Motor neuron (in vitro differentiated cells): ENCODE results near the gene ORM2. TPM values are rescaled to one million over a fixed set of nuclear protein-coding genes. Genes with fewer than 3 reads are reported as not detected.
"Not testable (repeated sequence)": the region's sequence is repeated elsewhere in the genome, so short reads cannot be mapped to it uniquely, and the experiment has no call there.

Experiments used
- ATAC-seq, 8 experiments: fragments of 200-7000 bp; cut with Tn5 transposase; replicated peaks in 6 of 8; 2 replicates each; pipeline ENCODE4 v1.8.0; 2021; ENCODE audit warnings: mild to moderate bottlenecking in 8 of 8, moderate library complexity in 8 of 8
- H3K27ac ChIP-seq, 2 donors: fragments of 250-450 bp; sonication (Bioruptor Pico); 2 replicates each; pipeline ENCODE4 v1.9.0; 2021; ENCODE audit warnings: antibody characterized with exemption in 2 of 2, mild to moderate bottlenecking in 2 of 2, moderate library complexity in 1 of 2
- H3K4me1 ChIP-seq, 2 donors: fragments of 250-450 bp; sonication (Bioruptor Pico); replicated peaks in 1 of 2; 2 replicates each; pipeline ENCODE4 v1.6.1; 2021; ENCODE audit warnings: antibody characterized with exemption in 2 of 2, mild to moderate bottlenecking in 2 of 2, moderate library complexity in 1 of 2
- H3K4me3 ChIP-seq, 5 donors: fragments of 250-450 bp; sonication (Bioruptor Pico); 2 replicates each; pipeline ENCODE4 v1.9.0; 2021; ENCODE audit warnings: antibody characterized with exemption in 5 of 5, mild to moderate bottlenecking in 5 of 5, moderate library complexity in 4 of 5
- WGBS, 10 experiments: fragments of 450-650 bp; shearing (Covaris generic); methylation state at CpG; one replicate each; pipeline ENCODE4 v1.0.0; 2022; 5-methylcytosine and 5-hydroxymethylcytosine counted together
- in situ Hi-C, 9 experiments: fragments of 400-800 bp; cut with MboI; loops; one replicate each; pipeline ENCODE4 v1.15.0; 2021; ENCODE audit warnings: low sequenced_read_pairs in 9 of 9, low pct_unique_long_range_greater_than_20kb in 2 of 9; ENCODE audit not compliant: unreplicated experiment in 9 of 9
- total RNA-seq, 8 experiments: library from RNA; unstranded; fragments of 300-600 nt; gene quantifications; 2 replicates each; pipeline versions ENCODE4 v1.2.3 to v1.2.4, GENCODE V29; 2022

The ORM2 gene
- total RNA-seq, 8 experiments from 2014 or later: 0.46 TPM; not detected in 7

- peak in 2 of 8 experiments; percentile 8 to 11 for ATAC-seq
- H3K4me3 ChIP-seq, in situ Hi-C loops, H3K27ac ChIP-seq, H3K4me1 ChIP-seq: not testable (repeated sequence)
- WGBS, 10 experiments: 60 to 100% (median 93%) methylated on average over 1 to 9 of the region's 19 CpGs; no CpG with 5 or more reads in 3 of the 10 experiments
Measured at GRCh38 chr9:114331229-114332195, 1.8 kb downstream of the ORM2 start.

- in situ Hi-C loops, H3K4me1 ChIP-seq, ATAC-seq, H3K27ac ChIP-seq, H3K4me3 ChIP-seq: not testable (repeated sequence)
- WGBS, 10 experiments: 50 to 100% (median 50%) methylated on average over 1 to 2 of the region's 4 CpGs; no CpG with 5 or more reads in 7 of the 10 experiments
Measured at GRCh38 chr9:114332474-114333040, 2.9 kb downstream of the ORM2 start.

- in situ Hi-C loops, H3K27ac ChIP-seq, H3K4me1 ChIP-seq, H3K4me3 ChIP-seq: not testable (repeated sequence)
- WGBS, 10 experiments: no CpG with 5 or more reads among the region's 4 CpGs
- ATAC-seq: peak in 2 of 8 experiments; percentile 12 to 37
Measured at GRCh38 chr9:114333718-114334117, 4.0 kb downstream of the ORM2 start.

GRCh38 chr9:114334490-114334889, 4.8 kb downstream of the ORM2 start:
- Histone ChIP-seq H3K27ac (no peak overlapping the region), H3K4me3 (no peak overlapping the region), H3K4me1 (no peaks in the 10 kb centered on the region)
- ATAC-seq: peak in 1 of 8 experiments; percentile 2
- 72 to 80% methylated on average over 1 to 5 of the region's 9 CpGs; no CpG with 5 or more reads in 8 of the 10 experiments for WGBS, 10 experiments
- in situ Hi-C loops: no loop called here

- WGBS, 10 experiments: 46 to 89% (median 65%) methylated on average over 1 to 2 of the region's 2 CpGs; no CpG with 5 or more reads in 3 of the 10 experiments
- in situ Hi-C loops: no loop called here
- Histone ChIP-seq H3K4me3 (no peak overlapping the region), H3K27ac (no peak overlapping the region), H3K4me1 (no peaks in the 10 kb centered on the region)
- no peak for ATAC-seq
Measured at GRCh38 chr9:114335745-114336144, 6.1 kb downstream of the ORM2 start.

GRCh38 chr9:114336157-114336556, 6.5 kb downstream of the ORM2 start:
- 70 to 100% (median 81%) methylated on average over 1 to 9 of the region's 10 CpGs; no CpG with 5 or more reads in 3 of the 10 experiments for WGBS, 10 experiments
- no peak for ATAC-seq
- no peak overlapping the region for H3K27ac ChIP-seq
- H3K4me1 ChIP-seq: no peaks in the 10 kb centered on the region
- in situ Hi-C loops: no loop called here
- H3K4me3 ChIP-seq: no peak overlapping the region

GRCh38 chr9:114336699-114337395, 7.2 kb downstream of the ORM2 start:
- Histone ChIP-seq H3K27ac (no peak overlapping the region), H3K4me3 (no peak overlapping the region), H3K4me1 (no peaks in the 10 kb centered on the region)
- WGBS, 10 experiments: 91 to 100% methylated on average over 4 to 6 of the region's 23 CpGs; no CpG with 5 or more reads in 8 of the 10 experiments
- in situ Hi-C loops: no loop called here
- peak in 3 of 8 experiments; percentile 12 to 23 (median 16) for ATAC-seq

GRCh38 chr9:114338187-114338586, 8.5 kb downstream of the ORM2 start:
- Histone ChIP-seq H3K4me1 (no peaks in the 10 kb centered on the region), H3K27ac (no peak overlapping the region), H3K4me3 (no peak overlapping the region)
- 0 to 100% (median 86%) methylated on average over 1 to 2 of the region's 2 CpGs; no CpG with 5 or more reads in 5 of the 10 experiments for WGBS, 10 experiments
- ATAC-seq: peak in 3 of 8 experiments; percentile 8 to 50 (median 37)
- in situ Hi-C loops: no loop called here

GRCh38 chr9:114339130-114339908, 9.7 kb downstream of the ORM2 start:
- ATAC-seq: peak in 7 of 8 experiments; percentile 32 to 96 (median 45)
- in situ Hi-C loops: no loop called here

GRCh38 chr9:114341152-114341830, 11.6 kb downstream of the ORM2 start:
- ATAC-seq: no peak
- 83 to 100% (median 100%) methylated on average over 1 to 4 of the region's 12 CpGs; no CpG with 5 or more reads in 2 of the 10 experiments for WGBS, 10 experiments
- Histone ChIP-seq H3K4me3 (no peak overlapping the region), H3K4me1 (no peaks in the 10 kb centered on the region), H3K27ac (no peak overlapping the region)
- in situ Hi-C loops: no loop called here

More at GRCh38 chr9:114339130-114339908, 9.7 kb downstream of the ORM2 start:
- WGBS, 10 experiments: 0 to 93% (median 75%) methylated on average over 2 to 14 of the region's 16 CpGs; no CpG with 5 or more reads in 1 of the 10 experiments
- Histone ChIP-seq H3K4me3 (no peak overlapping the region), H3K27ac (no peak overlapping the region), H3K4me1 (no peaks in the 10 kb centered on the region)

- no peak for ATAC-seq
- Histone ChIP-seq H3K27ac (no peak overlapping the region), H3K4me3 (no peak overlapping the region), H3K4me1 (no peaks in the 10 kb centered on the region)
- 94 to 100% (median 100%) methylated on average over 1 to 2 of the region's 4 CpGs; no CpG with 5 or more reads in 6 of the 10 experiments for WGBS, 10 experiments
- in situ Hi-C loops: no loop called here
Measured at GRCh38 chr9:114341991-114342390, 12.3 kb downstream of the ORM2 start.
